ENCODE data around the gene GADD45B. TPM values are rescaled to one million over a fixed set of nuclear protein-coding genes. Genes with fewer than 3 reads are reported as not detected.

The GADD45B gene
- total RNA-seq, 1 experiment from 2014 or later, result 24.7 TPM

- Histone ChIP-seq H3K27ac (no peak overlapping the region), H3F3A (ENCODE audit: insufficient read depth, low read depth) (no peaks in the 10 kb centered on the region), H3K4me1 (replicated peaks; ENCODE audit: insufficient read depth) (no peaks in the 10 kb centered on the region), H4K20me1 (ENCODE audit: insufficient read depth) (no peaks in the 10 kb centered on the region; the same call in none of the 2 replicates), H3K27me3 (ENCODE audit: insufficient read depth, low read depth) (no peaks in the 10 kb centered on the region), H3K4me3 (no peak overlapping the region), H3K36me3 (ENCODE audit: low read depth) (no peaks in the 10 kb centered on the region), H3K9me2 (ENCODE audit: insufficient read depth) (no peaks in the 10 kb centered on the region), H3K4me2 (no peak overlapping the region), H3K9me3 (ENCODE audit: insufficient read depth, low read depth) (no peaks in the 10 kb centered on the region), H2AFZ (no peak overlapping the region), H3K79me2 (ENCODE audit: low read depth) (peaks cover 21% of the 10 kb centered on the region)
- no peak for DNase-seq
- ChIA-PET POLR2A (ENCODE audit: unreplicated experiment) (no interaction called here), CTCF (interaction anchor here (0.6 kb wide), 1 partner anchor 11 kb away, joined by 8 read pairs; no protein-coding TSS in a partner anchor)
- no TSS peak for BruUV-seq (replicated peaks)
- no peak for TF ChIP-seq EZH2 (IDR thresholded peaks at IDR 0.05; ENCODE audit: low read depth)
- TF ChIP-seq CTCF (conservative IDR thresholded peaks at IDR 0.05), result no peak
- intact Hi-C loops (cut with micrococcal nuclease; ENCODE audit: unreplicated experiment), result no loop called here
Measured at GRCh38 chr19:2443785-2444182, 32.1 kb upstream of the GADD45B start.

GRCh38 chr19:2444251-2445002 lies 31.5 kb upstream of the GADD45B start:
- H3K27ac ChIP-seq, result no peak overlapping the region
- H3K79me2 ChIP-seq (ENCODE audit: low read depth), result peaks cover 27% of the 10 kb centered on the region
- CTCF ChIA-PET, result interaction anchor here (0.6 kb wide), 1 partner anchor 10 kb away, joined by 8 read pairs; no protein-coding TSS in a partner anchor
- no peaks in the 10 kb centered on the region for H3K27me3 ChIP-seq (ENCODE audit: insufficient read depth, low read depth)
- H2AFZ ChIP-seq, result no peak overlapping the region
- H3K9me3 ChIP-seq (ENCODE audit: insufficient read depth, low read depth), result no peaks in the 10 kb centered on the region
- no peaks in the 10 kb centered on the region for H3K36me3 ChIP-seq (ENCODE audit: low read depth)
- no peaks in the 10 kb centered on the region; the same call in none of the 2 replicates for H4K20me1 ChIP-seq (ENCODE audit: insufficient read depth)
- H3F3A ChIP-seq (ENCODE audit: insufficient read depth, low read depth), result no peaks in the 10 kb centered on the region
- H3K9me2 ChIP-seq (ENCODE audit: insufficient read depth), result no peaks in the 10 kb centered on the region
- intact Hi-C loops (cut with micrococcal nuclease; ENCODE audit: unreplicated experiment), result no loop called here
- no peak for DNase-seq
- no TSS peak for BruUV-seq (replicated peaks)
- no peaks in the 10 kb centered on the region for H3K4me1 ChIP-seq (replicated peaks; ENCODE audit: insufficient read depth)
- no peak for TF ChIP-seq EZH2 (IDR thresholded peaks at IDR 0.05; ENCODE audit: low read depth)
- no peak for TF ChIP-seq CTCF (conservative IDR thresholded peaks at IDR 0.05)
- H3K4me2 ChIP-seq, result no peak overlapping the region
- POLR2A ChIA-PET (ENCODE audit: unreplicated experiment), result no interaction called here
- no peak overlapping the region for H3K4me3 ChIP-seq

GRCh38 chr19:2446381-2446780 lies 29.5 kb upstream of the GADD45B start:
- Histone ChIP-seq H3K4me1 (replicated peaks; ENCODE audit: insufficient read depth) (no peaks in the 10 kb centered on the region), H4K20me1 (ENCODE audit: insufficient read depth) (no peaks in the 10 kb centered on the region; the same call in none of the 2 replicates), H3K9me3 (ENCODE audit: insufficient read depth, low read depth) (no peaks in the 10 kb centered on the region), H3K27me3 (ENCODE audit: insufficient read depth, low read depth) (no peaks in the 10 kb centered on the region), H3F3A (ENCODE audit: insufficient read depth, low read depth) (no peaks in the 10 kb centered on the region), H3K9me2 (ENCODE audit: insufficient read depth) (no peaks in the 10 kb centered on the region), H2AFZ (no peak overlapping the region), H3K4me3 (no peak overlapping the region), H3K27ac (no peak overlapping the region), H3K4me2 (no peak overlapping the region), H3K79me2 (ENCODE audit: low read depth) (peaks cover 41% of the 10 kb centered on the region), H3K36me3 (ENCODE audit: low read depth) (no peaks in the 10 kb centered on the region)
- ChIA-PET CTCF (no interaction called here), POLR2A (ENCODE audit: unreplicated experiment) (no interaction called here)
- no peak for DNase-seq
- intact Hi-C loops (cut with micrococcal nuclease; ENCODE audit: unreplicated experiment), result no loop called here
- TF ChIP-seq EZH2 (IDR thresholded peaks at IDR 0.05; ENCODE audit: low read depth) (no peak), CTCF (conservative IDR thresholded peaks at IDR 0.05) (no peak)
- BruUV-seq (replicated peaks), result no TSS peak
